Hematopoietic multipotent progenitor cell treated with erythropoietin and hydrocortisone succinate and interleukin-3 and kit ligand, for 15 days (in vitro differentiated cells): ENCODE data around the gene AKR1C4.
"Not testable (repeated sequence)": the region's sequence is repeated elsewhere in the genome, so short reads cannot be mapped to it uniquely, and the experiment has no call there.

Source experiments
- DNase-seq: peaks from one replicate; pipeline ENCODE4 v3.0.0-alpha.2; 2015; ENCODE audit warnings: low spot score

The AKR1C4 gene

DNA sequence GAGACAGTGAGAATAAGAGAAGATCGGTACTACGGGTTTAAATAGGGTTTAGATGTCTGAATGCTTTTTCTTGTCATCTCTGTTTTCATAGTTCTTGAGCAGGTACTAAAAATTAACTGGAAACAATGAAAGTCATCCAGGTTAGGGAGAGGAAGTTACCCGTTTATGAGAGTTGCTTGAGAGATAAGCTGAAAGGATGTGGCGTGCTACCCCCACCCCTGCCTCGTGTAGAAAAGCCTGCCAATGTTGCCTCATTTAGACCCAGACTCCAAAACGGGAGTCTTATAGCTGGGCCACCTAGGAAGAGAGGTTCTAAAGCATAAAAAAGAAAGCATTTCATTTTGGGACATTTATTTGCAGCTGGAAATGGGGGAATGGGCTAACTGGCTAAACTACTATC is 10.2 kb downstream of the AKR1C4 start:
- DNase-seq: no peak

DNA sequence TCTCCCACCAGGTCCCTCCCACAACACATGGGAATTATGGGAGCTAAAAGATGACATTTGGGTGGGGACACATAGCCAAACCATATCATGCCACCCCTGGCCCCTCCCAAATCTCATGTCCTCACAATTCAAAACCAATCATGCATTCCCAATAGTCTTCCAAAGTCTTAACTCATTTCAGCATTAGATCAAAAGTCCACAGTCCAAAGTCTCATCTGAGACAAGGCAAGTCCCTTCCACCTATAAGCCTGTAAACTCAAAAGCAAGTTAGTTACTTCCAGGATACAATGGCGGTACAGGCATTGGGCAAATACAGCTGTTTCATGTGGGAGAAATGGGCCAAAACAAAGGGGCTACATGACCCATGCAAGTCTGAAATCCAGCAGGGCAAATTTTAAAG is 13.1 kb downstream of the AKR1C4 start:
- DNase-seq: not testable (repeated sequence)

DNA sequence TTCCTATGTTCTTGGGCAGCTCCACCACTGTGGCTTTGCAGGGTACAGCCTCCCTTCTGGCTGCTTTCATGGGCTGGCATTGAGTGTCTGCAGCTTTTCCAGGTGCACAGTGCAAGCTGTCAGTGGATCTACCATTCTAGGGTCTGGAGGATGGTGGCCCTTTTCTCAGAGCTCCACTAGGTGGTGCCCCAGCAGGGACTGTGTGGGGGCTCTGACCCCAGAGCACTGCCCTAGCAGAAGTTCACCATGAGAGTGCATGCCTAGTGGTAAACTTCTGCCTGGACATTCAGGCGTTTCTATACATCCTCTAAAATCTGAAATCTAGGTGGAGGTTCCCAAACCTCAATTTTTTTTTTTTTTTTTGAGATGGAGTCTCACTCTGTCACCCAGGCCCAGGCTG is 13.6 kb downstream of the AKR1C4 start:
- DNase-seq: not testable (repeated sequence)

DNA sequence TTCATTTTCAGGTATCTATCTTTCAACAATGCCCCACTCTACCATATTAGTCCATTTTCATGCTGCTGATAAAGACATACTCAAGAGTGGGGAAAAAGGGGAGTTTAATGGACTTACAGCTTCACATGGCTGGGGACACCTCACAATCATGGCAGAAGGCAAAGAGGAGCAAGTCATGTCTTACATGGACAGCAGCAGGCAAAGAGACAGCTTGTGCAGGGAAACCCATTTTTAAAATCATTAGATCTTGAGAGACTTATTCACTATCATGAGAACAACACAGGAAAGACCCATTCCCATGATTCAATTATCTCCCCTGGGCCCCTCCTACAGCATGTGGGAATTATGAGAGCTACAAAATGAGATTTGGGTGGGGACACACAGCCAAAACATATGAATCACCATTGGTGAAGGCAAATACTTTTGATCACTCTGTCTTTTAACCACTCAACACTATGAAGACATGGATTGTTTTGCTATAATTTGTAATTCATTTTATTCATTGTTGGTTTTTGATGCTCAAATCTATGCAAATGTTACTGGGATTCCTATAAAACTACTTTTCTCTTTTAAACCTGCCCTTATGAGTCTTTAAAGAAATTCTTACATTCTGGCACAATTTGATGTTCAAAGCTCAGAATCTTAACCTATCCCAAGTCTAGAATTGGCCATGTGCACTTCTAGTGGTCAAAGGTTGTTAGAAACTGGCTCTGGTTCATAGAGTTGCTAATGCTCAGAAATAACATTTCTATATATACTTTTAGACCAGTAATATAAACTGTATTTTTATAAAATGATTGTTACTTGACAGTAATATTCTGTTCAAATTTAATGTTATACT is 15.3 kb downstream of the AKR1C4 start:
- no peak for DNase-seq

DNA sequence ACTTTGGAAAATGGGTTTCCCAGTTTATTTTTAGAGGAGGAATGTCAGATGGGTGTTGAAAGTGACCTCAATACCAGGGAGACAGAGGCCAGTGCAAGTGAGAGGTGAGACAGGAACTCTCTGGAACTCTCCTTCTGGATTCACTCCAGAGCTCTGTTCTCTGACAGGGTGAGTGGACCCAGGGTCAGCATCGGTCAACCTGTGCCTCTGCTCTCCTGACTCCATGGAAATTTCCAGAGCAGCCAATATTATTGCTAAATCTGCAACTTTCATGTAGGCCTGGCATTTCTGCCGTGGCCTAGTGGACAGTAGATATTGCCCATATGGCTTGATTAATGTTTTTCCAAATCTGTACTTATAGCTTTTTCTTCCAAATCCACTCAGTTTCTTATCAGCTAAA is 20.2 kb downstream of the AKR1C4 start:
- no peak for DNase-seq

DNA sequence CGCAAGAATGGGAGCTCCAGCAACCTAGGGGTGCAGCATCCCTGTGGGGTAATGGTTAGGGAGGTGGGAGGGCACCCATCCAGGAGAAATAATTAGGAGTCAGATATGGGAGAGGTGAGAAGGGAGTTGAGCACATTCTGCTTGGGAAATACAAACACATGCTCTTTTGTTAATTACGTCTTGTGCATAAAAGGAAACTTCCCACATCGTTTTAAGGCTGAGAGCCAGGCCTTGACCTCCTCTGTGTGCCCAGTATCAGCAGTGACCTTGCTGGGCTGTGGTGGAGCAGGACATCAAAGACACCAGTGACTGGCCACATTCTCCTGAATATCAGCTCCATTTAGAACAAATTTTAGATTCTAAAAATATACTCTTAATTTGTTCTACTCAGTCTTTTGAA is 22.6 kb downstream of the AKR1C4 start:
- no peak for DNase-seq

DNA sequence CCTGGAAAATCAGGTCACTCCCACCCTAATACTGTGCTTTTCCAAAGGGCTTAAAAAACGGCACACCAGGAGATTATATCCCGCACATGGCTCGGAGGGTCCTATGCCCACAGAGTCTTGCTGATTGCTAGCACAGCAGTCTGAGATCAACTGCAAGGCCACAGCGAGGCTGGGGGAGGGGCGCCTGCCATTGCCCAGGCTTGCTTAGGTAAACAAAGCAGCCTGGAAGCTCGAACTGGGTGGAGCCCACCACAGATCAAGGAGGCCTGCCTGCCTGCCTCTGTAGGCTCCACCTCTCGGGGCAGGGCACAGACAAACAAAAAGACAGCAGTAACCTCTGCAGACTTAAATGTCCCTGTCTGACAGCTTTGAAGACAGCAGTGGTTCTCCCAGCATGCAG is 26.3 kb downstream of the AKR1C4 start:
- DNase-seq: not testable (repeated sequence)

DNA sequence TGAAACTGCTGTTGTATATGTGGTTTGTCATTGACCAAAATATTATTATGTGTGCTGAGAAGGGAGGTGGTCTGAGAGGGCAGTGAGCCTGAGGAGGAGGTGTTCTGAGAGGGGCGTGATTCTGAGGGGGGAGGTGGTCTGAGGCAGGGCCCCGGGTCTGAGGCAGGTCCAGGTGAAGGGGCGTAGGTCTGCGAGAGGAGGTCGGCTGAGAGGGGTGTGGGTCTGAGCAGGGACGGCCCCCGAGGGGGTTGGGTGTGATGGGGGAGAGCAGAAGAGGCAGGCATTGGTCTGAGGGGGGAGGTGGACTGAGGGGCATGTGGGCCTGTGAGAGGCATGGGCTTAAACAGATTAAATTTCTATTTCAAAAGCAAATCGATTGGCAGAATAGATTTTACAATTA is 32.4 kb downstream of the AKR1C4 start:
- DNase-seq: no peak

DNA sequence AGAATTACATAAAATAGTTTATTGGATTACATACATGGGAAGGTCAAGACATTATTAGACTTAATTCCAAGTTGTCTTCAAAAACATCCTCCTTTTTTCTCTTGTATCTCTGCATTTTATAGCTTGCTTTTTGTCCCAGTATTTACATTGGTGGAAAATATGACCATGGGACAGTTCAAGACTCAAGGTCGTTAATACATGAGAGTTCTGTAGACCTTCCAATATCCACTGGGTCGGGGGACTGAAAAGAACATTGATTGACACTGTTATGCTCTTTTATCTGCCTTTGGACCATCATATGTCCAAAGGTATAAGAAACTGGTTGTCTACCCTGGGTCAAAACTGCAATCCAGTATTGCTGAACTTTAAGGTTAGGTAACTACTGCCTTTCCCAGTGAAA is 36.7 kb downstream of the AKR1C4 start:
- DNase-seq: no peak

DNA sequence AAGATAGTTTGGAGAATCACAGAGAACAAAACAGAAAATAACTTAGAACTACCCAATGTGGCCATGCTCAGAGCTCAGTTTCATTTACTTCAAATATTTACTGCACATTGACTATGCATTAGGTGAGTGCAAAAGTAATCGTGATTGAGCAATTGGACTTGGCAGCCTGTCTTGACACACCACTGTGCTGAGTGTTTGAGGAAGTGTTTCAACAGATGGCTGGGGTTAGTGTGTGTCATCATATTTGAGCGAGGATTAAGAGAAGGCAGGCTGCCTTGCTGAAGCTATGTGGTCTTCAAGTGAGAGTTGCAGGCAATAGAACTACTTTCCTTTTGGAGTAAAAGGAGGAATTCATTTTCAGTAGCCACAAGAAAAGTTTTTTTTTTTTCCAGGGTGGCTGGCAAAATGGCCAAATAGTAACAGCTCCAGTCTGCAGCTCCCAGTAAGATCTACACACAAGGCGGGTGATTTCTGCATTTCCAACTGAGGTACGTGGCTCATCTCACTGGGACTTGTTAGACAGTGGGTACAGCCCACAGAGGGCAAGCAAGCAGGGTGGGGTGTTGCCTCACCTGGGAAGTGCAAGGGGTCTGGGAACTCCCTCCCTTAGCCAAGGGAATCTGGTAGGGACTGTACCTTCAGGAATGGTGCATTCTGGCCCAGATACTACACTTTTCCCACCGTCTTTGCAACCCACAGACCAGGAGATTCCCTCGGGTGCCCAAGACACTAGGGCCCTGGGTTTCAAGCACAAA is 37.6 kb downstream of the AKR1C4 start:
- no peak for DNase-seq

DNA sequence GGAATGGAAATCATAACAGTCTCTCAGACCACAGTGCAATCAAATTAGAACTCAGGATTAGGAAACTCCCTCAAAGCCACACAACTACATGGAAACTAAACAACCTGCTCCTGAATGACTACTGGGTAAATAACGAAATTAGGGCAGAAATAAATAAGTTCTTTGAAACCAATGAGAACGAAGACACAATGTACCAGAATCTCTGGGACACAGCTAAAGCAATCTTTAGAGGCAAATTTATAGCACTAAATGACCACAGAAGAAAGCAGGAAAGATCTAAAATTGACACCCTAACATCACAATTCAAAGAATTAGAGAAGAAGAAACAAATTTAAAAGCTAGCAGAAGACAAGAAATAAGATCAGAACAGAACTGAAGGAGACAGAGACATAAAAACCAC is 40.9 kb downstream of the AKR1C4 start:
- DNase-seq: not testable (repeated sequence)

DNA sequence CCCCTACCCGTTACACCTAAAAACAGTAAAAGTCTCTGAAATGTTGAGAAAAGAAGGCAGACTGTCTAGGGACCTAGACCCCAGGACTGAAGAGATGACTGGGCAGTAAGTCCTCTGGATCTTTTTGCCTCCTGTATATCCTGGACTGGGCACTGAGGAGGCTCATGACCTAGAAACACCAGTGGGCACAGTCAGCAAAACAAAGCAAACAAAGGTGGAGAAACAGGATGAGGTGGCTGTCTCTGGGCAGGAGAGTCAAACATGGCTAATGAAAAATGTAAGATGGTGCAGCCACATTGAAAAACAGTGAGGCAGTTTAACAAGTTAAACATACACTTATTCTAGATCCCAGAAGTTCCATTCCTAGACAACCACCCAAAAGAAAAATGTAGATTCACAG is 45.9 kb downstream of the AKR1C4 start:
- DNase-seq: no peak

DNA sequence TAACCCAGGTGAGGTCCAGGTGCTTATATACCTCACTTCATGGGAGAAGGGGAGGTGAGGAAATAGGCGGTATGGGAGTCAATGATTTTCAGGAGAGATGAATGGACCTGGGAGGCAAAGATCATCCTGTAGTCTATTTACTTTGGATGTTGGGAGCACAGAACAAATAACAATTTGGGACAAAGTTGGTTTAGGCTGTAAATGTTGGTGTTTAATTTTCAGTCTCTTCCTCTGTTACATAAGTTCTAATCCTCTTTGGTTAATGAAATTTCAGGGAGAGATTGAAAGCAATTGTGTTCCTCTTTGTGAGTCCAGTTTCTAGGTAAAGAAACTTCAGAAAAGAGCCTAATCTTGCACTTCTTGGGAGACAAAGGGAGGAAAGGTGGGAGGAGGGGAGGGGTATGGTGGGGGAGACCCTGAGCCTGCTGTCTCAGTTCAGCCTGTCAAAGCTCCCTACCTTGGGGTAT is 46.9 kb downstream of the AKR1C4 start:
- DNase-seq: no peak

DNA sequence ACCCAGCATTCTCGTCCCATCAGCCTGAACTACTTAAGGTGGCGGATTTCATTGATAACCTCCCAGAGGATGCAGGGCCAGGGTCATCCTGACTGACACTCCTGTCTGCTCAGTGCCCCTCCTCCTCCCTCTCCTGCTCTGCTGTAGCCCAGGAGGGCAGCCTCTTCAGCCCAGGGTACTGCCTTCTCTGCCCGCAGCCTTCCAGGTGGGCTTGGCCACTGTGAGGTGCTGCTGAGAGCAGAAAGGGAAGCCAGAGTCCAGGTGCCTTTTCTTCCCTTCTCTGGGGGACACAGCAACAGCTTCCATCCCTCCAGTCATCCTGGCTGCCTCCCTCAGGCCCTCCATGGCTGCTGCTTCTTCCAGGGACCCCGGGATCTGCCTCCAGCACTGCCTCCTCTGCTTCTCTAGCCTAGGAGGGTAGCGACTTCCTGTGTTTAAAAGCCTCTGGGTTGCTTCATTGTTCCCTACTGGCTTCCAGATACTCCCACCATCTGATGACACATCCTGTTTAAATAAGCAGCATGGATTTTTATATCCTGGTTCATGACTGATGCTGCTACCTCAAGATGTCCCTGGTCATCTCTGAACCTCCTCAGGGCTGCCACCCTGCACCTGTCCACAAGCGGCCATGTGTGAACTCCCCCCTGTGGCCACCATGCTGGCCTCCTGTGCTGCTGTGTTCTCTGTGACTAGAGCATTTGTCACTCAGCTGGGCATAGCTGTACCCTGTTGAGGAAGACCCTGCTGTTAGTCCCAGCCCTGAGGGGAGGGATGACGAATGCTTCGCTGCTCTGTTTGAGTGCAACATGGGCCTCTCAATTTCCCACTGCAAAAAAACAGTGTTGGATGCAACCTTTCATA is 55.8 kb downstream of the AKR1C4 start:
- no peak for DNase-seq

DNA sequence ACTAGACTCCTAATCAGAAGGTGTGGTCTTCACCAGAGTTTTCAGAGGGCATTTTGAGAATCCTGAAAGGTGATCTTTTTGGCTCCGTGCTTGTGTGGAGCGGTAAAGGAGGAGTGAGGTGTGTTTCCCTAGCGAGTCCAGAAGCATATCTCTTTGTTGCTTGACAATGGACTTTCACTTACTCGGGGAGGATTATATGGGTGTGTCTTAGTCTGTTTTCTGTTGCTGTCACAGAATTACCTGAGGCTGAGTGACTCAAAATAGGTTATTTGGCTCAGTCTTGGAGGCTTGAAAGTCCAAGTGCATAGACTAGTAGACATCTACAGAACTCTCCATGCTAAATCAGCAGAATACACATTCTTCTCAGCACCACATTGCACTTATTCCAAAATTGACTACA is 57.9 kb downstream of the AKR1C4 start:
- DNase-seq: no peak

DNA sequence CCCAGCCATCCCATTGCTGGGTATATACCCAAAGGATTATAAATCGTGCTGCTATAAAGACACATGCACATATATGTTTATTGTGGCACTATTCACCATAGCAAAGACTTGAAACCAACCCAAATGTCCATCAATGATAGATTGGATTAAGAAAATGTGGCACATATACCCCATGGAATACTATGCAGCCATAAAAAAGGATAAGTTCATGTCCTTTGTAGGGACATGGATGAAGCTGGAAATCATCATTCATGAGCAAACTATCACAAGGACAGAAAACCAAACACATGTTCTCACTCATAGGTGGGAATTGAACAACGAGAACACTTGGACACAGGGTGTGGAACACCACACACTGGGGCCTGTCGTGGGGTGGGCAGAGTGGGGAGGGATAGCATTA is 61.1 kb downstream of the AKR1C4 start:
- not testable (repeated sequence) for DNase-seq

DNA sequence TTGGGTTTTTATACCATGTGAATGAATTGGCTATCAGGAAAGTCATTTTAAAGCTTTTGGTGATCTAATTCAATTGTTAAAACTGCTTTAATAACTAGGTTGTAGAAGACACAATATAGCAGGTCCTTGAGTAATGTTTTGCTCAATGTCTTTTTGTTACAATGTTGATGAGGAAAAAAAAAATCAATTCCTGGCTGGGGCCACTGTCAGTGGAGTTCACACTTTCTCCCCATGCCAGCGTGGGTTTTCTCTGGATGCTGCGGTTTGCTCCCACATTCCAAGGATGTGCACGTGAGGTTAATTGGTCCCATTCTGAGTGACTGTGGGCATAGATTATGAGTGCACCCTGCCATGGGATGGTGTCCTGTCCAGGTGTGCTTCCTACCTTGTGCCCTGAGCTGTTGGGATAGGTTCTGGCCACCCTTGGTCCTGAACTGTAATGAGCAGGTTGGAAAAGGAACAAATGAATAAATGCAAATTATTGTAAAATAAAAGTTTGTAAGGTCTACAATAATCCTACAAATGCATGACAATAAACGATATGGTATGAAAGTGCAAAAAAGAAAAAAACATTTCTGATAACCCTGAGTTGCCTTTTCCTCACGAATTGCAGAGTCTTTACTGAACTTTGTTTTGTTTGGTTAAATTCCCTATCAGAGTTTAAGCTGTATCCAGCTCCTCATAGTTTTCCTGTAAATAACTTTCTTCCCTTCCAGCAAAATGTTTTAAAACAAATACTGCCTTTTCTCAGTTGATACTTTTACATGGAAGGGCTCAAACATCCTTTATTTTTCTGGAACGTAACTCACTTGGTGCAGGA is 62.7 kb downstream of the AKR1C4 start:
- DNase-seq: no peak

DNA sequence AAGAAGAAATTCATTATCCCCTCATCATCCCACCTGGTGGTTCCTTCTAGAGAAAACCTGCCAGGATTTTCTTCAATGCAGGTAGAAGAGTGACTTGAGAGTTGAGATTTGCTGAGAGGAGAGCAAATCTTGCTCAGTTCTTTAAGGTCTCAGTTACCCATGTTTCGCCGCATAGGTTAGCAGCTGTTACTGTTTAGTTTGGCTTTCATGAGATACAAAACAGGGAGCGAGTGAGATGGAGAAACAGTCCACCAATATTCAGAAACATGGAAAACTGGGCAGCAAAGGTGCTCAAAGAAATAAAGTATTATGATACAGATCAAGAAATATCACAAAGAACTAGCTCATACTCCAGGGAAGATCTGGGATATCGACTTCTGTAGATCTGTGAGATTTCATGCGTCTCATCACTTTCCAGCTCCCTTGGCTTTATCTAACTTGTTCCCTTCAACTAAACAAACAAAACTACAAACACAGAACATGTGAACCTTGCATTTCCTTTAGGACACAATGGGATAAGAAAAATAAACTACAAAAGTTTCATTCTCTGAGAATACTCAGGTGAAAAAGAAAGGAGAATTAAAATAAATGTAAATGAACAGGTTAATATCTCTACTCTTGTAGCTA is 63.4 kb downstream of the AKR1C4 start:
- DNase-seq: no peak

DNA sequence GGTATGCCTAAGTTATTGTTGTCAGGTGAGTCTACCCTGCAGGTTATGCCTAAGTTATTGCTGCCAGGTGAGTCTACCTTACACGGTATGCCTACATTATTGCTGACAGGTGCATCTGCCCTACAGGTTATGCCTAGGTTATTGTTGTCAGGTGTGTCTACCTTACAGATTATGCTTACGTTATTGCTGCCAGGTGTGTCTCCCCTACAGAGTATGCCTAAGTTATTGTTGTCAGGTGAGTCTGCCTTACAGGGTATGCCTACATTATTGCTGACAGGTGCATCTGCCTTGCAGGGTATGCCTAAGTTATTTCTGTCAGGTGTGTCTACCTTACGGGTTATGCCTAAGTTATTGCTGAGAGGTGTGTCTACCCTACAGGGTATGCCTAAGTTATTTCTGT is 64.2 kb downstream of the AKR1C4 start:
- no peak for DNase-seq

DNA sequence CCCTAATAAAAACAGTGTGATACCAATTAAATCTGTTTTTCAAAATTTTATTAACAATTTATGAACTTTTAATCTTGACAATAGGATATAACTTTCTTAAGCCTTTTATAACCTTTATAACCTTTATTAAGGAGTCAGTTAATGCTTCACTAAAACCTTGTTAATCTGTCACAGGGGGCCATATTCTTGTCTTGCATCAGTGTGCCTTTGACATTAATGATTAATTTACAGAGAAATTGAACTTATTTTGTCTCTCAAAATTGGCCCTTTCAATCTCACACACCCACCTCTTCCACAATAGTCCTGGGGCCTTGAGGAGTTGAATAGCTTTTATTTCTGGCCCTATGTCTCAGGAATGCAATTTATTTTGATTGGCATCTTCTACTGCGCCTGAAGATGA is 68.5 kb downstream of the AKR1C4 start:
- DNase-seq: no peak

DNA sequence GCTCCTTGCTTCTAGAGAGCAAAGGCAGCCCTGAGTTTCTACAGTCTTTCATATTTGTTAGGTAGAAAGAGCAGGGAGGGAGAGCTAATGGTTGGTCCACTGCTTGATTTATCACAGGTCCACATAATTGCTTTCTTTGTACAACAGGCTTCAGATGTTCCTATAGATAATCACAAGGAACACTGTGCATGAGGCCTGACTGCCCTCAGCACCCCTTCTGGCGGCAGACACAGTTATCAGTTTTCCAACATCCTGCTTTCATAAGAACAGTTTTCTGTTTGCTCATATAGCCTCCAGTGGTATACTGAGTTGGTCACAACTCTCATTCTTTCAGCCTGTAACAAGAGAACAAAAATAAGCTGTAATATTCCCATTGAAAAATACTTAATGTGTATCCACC is 69.7 kb downstream of the AKR1C4 start:
- DNase-seq: no peak
